WTC11 (cell line): ENCODE data around the gene QRSL1.

ENCODE experiments used
- ATF2 ChIP-seq: sonication (generic); formaldehyde crosslinking; IDR thresholded peaks from 2 replicates; pipeline ENCODE4 v1.8.1; 2022; ENCODE audit warnings: low read depth, missing genetic modification reagents, borderline replicate concordance
- CTCF ChIP-seq: fragments of 200-600 bp; IDR thresholded peaks from 2 replicates; pipeline ENCODE4 v1.8.0; 2022; ENCODE audit warnings: antibody characterized with exemption
- ETV6 ChIP-seq: sonication (generic); formaldehyde crosslinking; IDR thresholded peaks from 2 replicates; pipeline ENCODE4 v1.8.1; 2022; ENCODE audit warnings: mild to moderate bottlenecking, missing genetic modification reagents
- KAT7 ChIP-seq: sonication (generic); formaldehyde crosslinking; IDR thresholded peaks from 2 replicates; pipeline ENCODE4 v1.8.1; 2023; ENCODE audit warnings: missing genetic modification reagents, mild to moderate bottlenecking, borderline replicate concordance
- SP1 ChIP-seq: sonication (generic); formaldehyde crosslinking; conservative IDR thresholded peaks from 2 replicates; pipeline ENCODE4 v1.8.1; 2022; ENCODE audit warnings: missing genetic modification reagents

GRCh38 chr6:106674541-106675229, 45.3 kb downstream of the QRSL1 start:
- no peak for TF ChIP-seq ATF2 (CRISPR knock-in tag)
- no peak for TF ChIP-seq CTCF
- no peak for TF ChIP-seq SP1 (CRISPR knock-in tag)
- no peak for TF ChIP-seq KAT7
- TF ChIP-seq ETV6 (CRISPR knock-in tag): no peak
